Endometrial microvascular endothelial cells (primary cell): ENCODE measurements around the gene ZNF438. TPM values are rescaled to one million over a fixed set of nuclear protein-coding genes. Genes with fewer than 3 reads are reported as not detected.
"Not testable (repeated sequence)": the region's sequence is repeated elsewhere in the genome, so short reads cannot be mapped to it uniquely, and the experiment has no call there.

ENCODE experiments used
- in situ Hi-C: cut with HindIII; loops from 2 replicates; pipeline ENCODE4 v1.10.0; 2017; ENCODE audit warnings: low sequenced_read_pairs, low pct_unique_long_range_greater_than_20kb; ENCODE audit errors: inconsistent ontology term
- total RNA-seq: library from RNA; depleted of rRNA; stranded (reverse); fragments of >200 nt; gene quantifications from one replicate; pipeline ENCODE4 v1.2.3, GENCODE V29; 2015; ENCODE audit errors: inconsistent ontology term

ZNF438 gene
- 11.0 TPM for total RNA-seq

GRCh38 chr10:31031558-31032257 is at the start of gene ZNF438:
Gene ZNF438, minus strand, starts transcription at chr10:31031865. Its CDS starts 154,831 bp downstream, at chr10:30877034.
- in situ Hi-C loops, result loop anchor here (25.0 kb wide), 1 partner anchor 219 kb away; no protein-coding TSS in a partner anchor

GRCh38 chr10:31076610-31076988 is 44.9 kb upstream of the ZNF438 start:
- in situ Hi-C loops, result no loop called here

- in situ Hi-C loops, result no loop called here
Measured at GRCh38 chr10:31075881-31076609, 44.4 kb upstream of the ZNF438 start.

- in situ Hi-C loops, result no loop called here
Measured at GRCh38 chr10:31075434-31075833, 43.8 kb upstream of the ZNF438 start.

- in situ Hi-C loops, result no loop called here
Measured at GRCh38 chr10:31074722-31075086, 43.0 kb upstream of the ZNF438 start.

GRCh38 chr10:31073996-31074721 is 42.5 kb upstream of the ZNF438 start:
- in situ Hi-C loops, result no loop called here

GRCh38 chr10:31073211-31073610 is 41.5 kb upstream of the ZNF438 start:
- in situ Hi-C loops, result no loop called here

GRCh38 chr10:31072451-31072850 is 40.8 kb upstream of the ZNF438 start:
- in situ Hi-C loops, result no loop called here

- in situ Hi-C loops, result no loop called here
Measured at GRCh38 chr10:31071232-31072005, 39.8 kb upstream of the ZNF438 start.

GRCh38 chr10:31070691-31071090 is 39.0 kb upstream of the ZNF438 start:
- in situ Hi-C loops, result no loop called here

GRCh38 chr10:31070025-31070424 is 38.4 kb upstream of the ZNF438 start:
- in situ Hi-C loops, result no loop called here

- in situ Hi-C loops, result no loop called here
Measured at GRCh38 chr10:31069411-31069810, 37.7 kb upstream of the ZNF438 start.

GRCh38 chr10:31064348-31064747 is 32.7 kb upstream of the ZNF438 start:
- in situ Hi-C loops, result no loop called here

- in situ Hi-C loops, result no loop called here
Measured at GRCh38 chr10:31063841-31064240, 32.2 kb upstream of the ZNF438 start.

- in situ Hi-C loops, result no loop called here
Measured at GRCh38 chr10:31062856-31063255, 31.2 kb upstream of the ZNF438 start.

- in situ Hi-C loops, result no loop called here
Measured at GRCh38 chr10:31061941-31062340, 30.3 kb upstream of the ZNF438 start.

- in situ Hi-C loops, result no loop called here
Measured at GRCh38 chr10:31058795-31059703, 27.4 kb upstream of the ZNF438 start.

- in situ Hi-C loops, result not testable (repeated sequence)
Measured at GRCh38 chr10:31056678-31057077, 25.0 kb upstream of the ZNF438 start.
